ENCODE data around the gene ZNF148.

- TF ChIP-seq ZNF776 (tag by site-specific recombination; IDR thresholded peaks at IDR 0.05; ENCODE audit: borderline replicate concordance): no peak
- TF ChIP-seq, protein P1, sequence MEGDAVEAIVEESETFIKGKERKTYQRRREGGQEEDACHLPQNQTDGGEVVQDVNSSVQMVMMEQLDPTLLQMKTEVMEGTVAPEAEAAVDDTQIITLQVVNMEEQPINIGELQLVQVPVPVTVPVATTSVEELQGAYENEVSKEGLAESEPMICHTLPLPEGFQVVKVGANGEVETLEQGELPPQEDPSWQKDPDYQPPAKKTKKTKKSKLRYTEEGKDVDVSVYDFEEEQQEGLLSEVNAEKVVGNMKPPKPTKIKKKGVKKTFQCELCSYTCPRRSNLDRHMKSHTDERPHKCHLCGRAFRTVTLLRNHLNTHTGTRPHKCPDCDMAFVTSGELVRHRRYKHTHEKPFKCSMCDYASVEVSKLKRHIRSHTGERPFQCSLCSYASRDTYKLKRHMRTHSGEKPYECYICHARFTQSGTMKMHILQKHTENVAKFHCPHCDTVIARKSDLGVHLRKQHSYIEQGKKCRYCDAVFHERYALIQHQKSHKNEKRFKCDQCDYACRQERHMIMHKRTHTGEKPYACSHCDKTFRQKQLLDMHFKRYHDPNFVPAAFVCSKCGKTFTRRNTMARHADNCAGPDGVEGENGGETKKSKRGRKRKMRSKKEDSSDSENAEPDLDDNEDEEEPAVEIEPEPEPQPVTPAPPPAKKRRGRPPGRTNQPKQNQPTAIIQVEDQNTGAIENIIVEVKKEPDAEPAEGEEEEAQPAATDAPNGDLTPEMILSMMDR (tag by site-specific recombination; IDR thresholded peaks at IDR 0.05): no peak
- TF ChIP-seq SP2 (tag by site-specific recombination; IDR thresholded peaks at IDR 0.05): no peak
- TF ChIP-seq, protein P2, sequence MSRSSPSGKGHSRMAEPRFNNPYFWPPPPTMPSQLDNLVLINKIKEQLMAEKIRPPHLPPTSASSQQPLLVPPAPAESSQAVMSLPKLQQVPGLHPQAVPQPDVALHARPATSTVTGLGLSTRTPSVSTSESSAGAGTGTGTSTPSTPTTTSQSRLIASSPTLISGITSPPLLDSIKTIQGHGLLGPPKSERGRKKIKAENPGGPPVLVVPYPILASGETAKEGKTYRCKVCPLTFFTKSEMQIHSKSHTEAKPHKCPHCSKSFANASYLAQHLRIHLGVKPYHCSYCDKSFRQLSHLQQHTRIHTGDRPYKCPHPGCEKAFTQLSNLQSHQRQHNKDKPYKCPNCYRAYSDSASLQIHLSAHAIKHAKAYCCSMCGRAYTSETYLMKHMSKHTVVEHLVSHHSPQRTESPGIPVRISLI (tag by site-specific recombination; IDR thresholded peaks at IDR 0.05): no peak
- no peak for TF ChIP-seq RBAK (tag by site-specific recombination; IDR thresholded peaks at IDR 0.05)
- no peak for TF ChIP-seq HOXC10 (CRISPR knock-in tag; IDR thresholded peaks at IDR 0.05)
- TF ChIP-seq BCL6B (tag by site-specific recombination; IDR thresholded peaks at IDR 0.05): no peak
- TF ChIP-seq, protein P3, sequence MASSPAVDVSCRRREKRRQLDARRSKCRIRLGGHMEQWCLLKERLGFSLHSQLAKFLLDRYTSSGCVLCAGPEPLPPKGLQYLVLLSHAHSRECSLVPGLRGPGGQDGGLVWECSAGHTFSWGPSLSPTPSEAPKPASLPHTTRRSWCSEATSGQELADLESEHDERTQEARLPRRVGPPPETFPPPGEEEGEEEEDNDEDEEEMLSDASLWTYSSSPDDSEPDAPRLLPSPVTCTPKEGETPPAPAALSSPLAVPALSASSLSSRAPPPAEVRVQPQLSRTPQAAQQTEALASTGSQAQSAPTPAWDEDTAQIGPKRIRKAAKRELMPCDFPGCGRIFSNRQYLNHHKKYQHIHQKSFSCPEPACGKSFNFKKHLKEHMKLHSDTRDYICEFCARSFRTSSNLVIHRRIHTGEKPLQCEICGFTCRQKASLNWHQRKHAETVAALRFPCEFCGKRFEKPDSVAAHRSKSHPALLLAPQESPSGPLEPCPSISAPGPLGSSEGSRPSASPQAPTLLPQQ (tag by site-specific recombination; IDR thresholded peaks at IDR 0.05): no peak
- TF ChIP-seq ZNF449 (tag by site-specific recombination; IDR thresholded peaks at IDR 0.05): no peak
- TF ChIP-seq ZNF596 (tag by site-specific recombination; IDR thresholded peaks at IDR 0.05): no peak
- TF ChIP-seq TCF7L2 (IDR thresholded peaks at IDR 0.05; ENCODE audit: borderline replicate concordance, low read depth, low read length): no peak
- no peak for TF ChIP-seq ZEB2 (tag by site-specific recombination; IDR thresholded peaks at IDR 0.05)
- TF ChIP-seq ZNF335 (tag by site-specific recombination; conservative IDR thresholded peaks at IDR 0.05): no peak
- TF ChIP-seq, protein P4, sequence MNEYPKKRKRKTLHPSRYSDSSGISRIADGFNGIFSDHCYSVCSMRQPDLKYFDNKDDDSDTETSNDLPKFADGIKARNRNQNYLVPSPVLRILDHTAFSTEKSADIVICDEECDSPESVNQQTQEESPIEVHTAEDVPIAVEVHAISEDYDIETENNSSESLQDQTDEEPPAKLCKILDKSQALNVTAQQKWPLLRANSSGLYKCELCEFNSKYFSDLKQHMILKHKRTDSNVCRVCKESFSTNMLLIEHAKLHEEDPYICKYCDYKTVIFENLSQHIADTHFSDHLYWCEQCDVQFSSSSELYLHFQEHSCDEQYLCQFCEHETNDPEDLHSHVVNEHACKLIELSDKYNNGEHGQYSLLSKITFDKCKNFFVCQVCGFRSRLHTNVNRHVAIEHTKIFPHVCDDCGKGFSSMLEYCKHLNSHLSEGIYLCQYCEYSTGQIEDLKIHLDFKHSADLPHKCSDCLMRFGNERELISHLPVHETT (tag by site-specific recombination; IDR thresholded peaks at IDR 0.05): no peak
These were observed 187.6 kb downstream of the ZNF148 start for GRCh38 chr3:125187599-125187910.

All from HEK293 (cell line).